KOPT-K1 (cell line): ENCODE results near the gene ICA1.

Experiments used
- H3K27ac ChIP-seq: fragments of 200-600 bp; sonication (generic); 2 replicates; pipeline ENCODE4 v1.5.1; 2016; ENCODE audit warnings: antibody characterized with exemption, mild to moderate bottlenecking, low read depth, low read length; ENCODE audit not compliant: poor library complexity, severe bottlenecking
- H3K36me3 ChIP-seq: fragments of 200-600 bp; sonication (generic); 2 replicates; pipeline ENCODE4 v1.5.1; 2017; ENCODE audit warnings: antibody characterized with exemption, mild to moderate bottlenecking, low read length, moderate library complexity; ENCODE audit not compliant: insufficient read depth
- H3K9me3 ChIP-seq: fragments of 200-600 bp; sonication (generic); 2 replicates; pipeline ENCODE4 v1.5.1; 2017; ENCODE audit warnings: antibody characterized with exemption, low read length, mild to moderate bottlenecking; ENCODE audit not compliant: insufficient read depth, poor library complexity, severe bottlenecking

Gene ICA1

GRCh38 chr7:8176370-8177081, 85.4 kb downstream of the ICA1 start:
- H3K27ac ChIP-seq, result peak overlapping the region; percentile 66
- no peaks in the 10 kb centered on the region for H3K36me3 ChIP-seq

GRCh38 chr7:8175929-8176369, 86.0 kb downstream of the ICA1 start:
- Histone ChIP-seq H3K36me3 (no peaks in the 10 kb centered on the region), H3K9me3 (no peaks in the 10 kb centered on the region), H3K27ac (peak overlapping the region; percentile 66)

More at GRCh38 chr7:8176370-8177081, 85.4 kb downstream of the ICA1 start:
- no peaks in the 10 kb centered on the region for H3K9me3 ChIP-seq

- Histone ChIP-seq H3K36me3 (no peaks in the 10 kb centered on the region), H3K27ac (no peak overlapping the region), H3K9me3 (no peaks in the 10 kb centered on the region)
These were observed 89.3 kb downstream of the ICA1 start for GRCh38 chr7:8172372-8173354.

- no peaks in the 10 kb centered on the region for H3K36me3 ChIP-seq
- no peaks in the 10 kb centered on the region for H3K9me3 ChIP-seq
- no peak overlapping the region for H3K27ac ChIP-seq
These were observed 92.8 kb downstream of the ICA1 start for GRCh38 chr7:8169171-8169570.

GRCh38 chr7:8168336-8168735, 93.6 kb downstream of the ICA1 start:
- H3K36me3 ChIP-seq, result no peaks in the 10 kb centered on the region
- no peak overlapping the region for H3K27ac ChIP-seq
- H3K9me3 ChIP-seq, result no peaks in the 10 kb centered on the region

GRCh38 chr7:8165150-8165549, 96.8 kb downstream of the ICA1 start:
- Histone ChIP-seq H3K9me3 (no peaks in the 10 kb centered on the region), H3K27ac (no peak overlapping the region), H3K36me3 (no peaks in the 10 kb centered on the region)

- Histone ChIP-seq H3K27ac (no peak overlapping the region), H3K9me3 (no peaks in the 10 kb centered on the region), H3K36me3 (no peaks in the 10 kb centered on the region)
These were observed 99.8 kb downstream of the ICA1 start for GRCh38 chr7:8162181-8162580.

- H3K9me3 ChIP-seq, result no peaks in the 10 kb centered on the region
- H3K27ac ChIP-seq, result no peak overlapping the region
- no peaks in the 10 kb centered on the region for H3K36me3 ChIP-seq
These were observed 100.6 kb downstream of the ICA1 start for GRCh38 chr7:8161364-8161828.

- Histone ChIP-seq H3K27ac (no peak overlapping the region), H3K36me3 (no peaks in the 10 kb centered on the region)
These were observed 101.1 kb downstream of the ICA1 start for GRCh38 chr7:8160779-8161345.

GRCh38 chr7:8160250-8160649, 101.7 kb downstream of the ICA1 start:
- H3K36me3 ChIP-seq, result no peaks in the 10 kb centered on the region

More at GRCh38 chr7:8160779-8161345, 101.1 kb downstream of the ICA1 start:
- H3K9me3 ChIP-seq, result no peaks in the 10 kb centered on the region

GRCh38 chr7:8159595-8159994, 102.4 kb downstream of the ICA1 start:
- Histone ChIP-seq H3K36me3 (no peaks in the 10 kb centered on the region), H3K9me3 (no peaks in the 10 kb centered on the region), H3K27ac (no peak overlapping the region)

More at GRCh38 chr7:8160250-8160649, 101.7 kb downstream of the ICA1 start:
- Histone ChIP-seq H3K9me3 (no peaks in the 10 kb centered on the region), H3K27ac (no peak overlapping the region)

- no peaks in the 10 kb centered on the region for H3K36me3 ChIP-seq
- no peaks in the 10 kb centered on the region for H3K9me3 ChIP-seq
- no peak overlapping the region for H3K27ac ChIP-seq
These were observed 104.7 kb downstream of the ICA1 start for GRCh38 chr7:8157296-8157695.

- no peaks in the 10 kb centered on the region for H3K9me3 ChIP-seq
- H3K27ac ChIP-seq, result no peak overlapping the region
- H3K36me3 ChIP-seq, result no peaks in the 10 kb centered on the region
These were observed 106.1 kb downstream of the ICA1 start for GRCh38 chr7:8155836-8156235.

GRCh38 chr7:8154272-8154671, 107.7 kb downstream of the ICA1 start:
- Histone ChIP-seq H3K9me3 (no peaks in the 10 kb centered on the region), H3K27ac (peak overlapping the region; percentile 34), H3K36me3 (no peaks in the 10 kb centered on the region)
